HepG2 (cell line): ENCODE results near the gene TNFRSF6B.

Experiments
- BRF2 ChIP-seq: sonication (generic); formaldehyde crosslinking; IDR thresholded peaks from 2 replicates; pipeline ENCODE4 v1.8.1; 2022; ENCODE audit warnings: mild to moderate bottlenecking, missing genetic modification reagents
- CEBPB ChIP-seq: IDR thresholded peaks from 2 replicates; pipeline ENCODE4 v1.6.1; 2011; ENCODE audit warnings: low read depth, low read length, improper control_type of control experiment, borderline replicate concordance
- CTCF ChIP-seq: sonication (generic); formaldehyde crosslinking; IDR thresholded peaks from 2 replicates; pipeline ENCODE4 v1.5.0; 2020; ENCODE audit warnings: mild to moderate bottlenecking, missing genetic modification reagents, moderate library complexity
- ETV6 ChIP-seq: sonication (generic); formaldehyde crosslinking; conservative IDR thresholded peaks from 2 replicates; pipeline ENCODE4 v1.4.0; 2020; ENCODE audit warnings: missing genetic modification reagents
- EZH2 ChIP-seq: conservative IDR thresholded peaks from 2 replicates; pipeline ENCODE4 v1.6.1; 2012; ENCODE audit warnings: mild to moderate bottlenecking, low read depth, low read length, moderate library complexity
- HMGXB4 ChIP-seq, 2 experiments: sonication (generic) in 1 of 2; formaldehyde crosslinking in 1 of 2; IDR thresholded peaks; 2 replicates each; pipeline versions ENCODE4 v1.4.0 to v1.6.1; 2018 to 2020; ENCODE audit warnings: missing genetic modification reagents in 2 of 2, borderline replicate concordance in 1 of 2, low read depth in 1 of 2, mild to moderate bottlenecking in 1 of 2, missing biosample characterization in 1 of 2
- MYC ChIP-seq: sonication (generic); formaldehyde crosslinking; IDR thresholded peaks from 2 replicates; pipeline ENCODE4 v1.9.0; 2021; ENCODE audit warnings: missing genetic modification reagents, borderline replicate concordance
- POGK ChIP-seq: sonication (generic); formaldehyde crosslinking; conservative IDR thresholded peaks from 2 replicates; pipeline ENCODE4 v1.8.0; 2022; ENCODE audit warnings: mild to moderate bottlenecking, moderate library complexity, missing genetic modification reagents
- POLR2A ChIP-seq, 2 experiments: IDR thresholded peaks; 2 replicates each; pipeline ENCODE4 v1.6.1; 2011; ENCODE audit warnings: low read depth in 2 of 2, low read length in 2 of 2, mild to moderate bottlenecking in 1 of 2, moderate library complexity in 1 of 2; ENCODE audit not compliant: insufficient read depth in 1 of 2
- ZNF354B ChIP-seq: sonication (generic); formaldehyde crosslinking; IDR thresholded peaks from 2 replicates; pipeline ENCODE4 v1.8.0; 2022; ENCODE audit warnings: mild to moderate bottlenecking, missing genetic modification reagents
- ZNF382 ChIP-seq: sonication (generic); formaldehyde crosslinking; IDR thresholded peaks from 2 replicates; pipeline ENCODE4 v1.5.0; 2020; ENCODE audit warnings: missing genetic modification reagents, mild to moderate bottlenecking, borderline replicate concordance
- ZNF687 ChIP-seq: sonication (generic); formaldehyde crosslinking; IDR thresholded peaks from 2 replicates; pipeline ENCODE4 v1.5.1; 2020; ENCODE audit warnings: mild to moderate bottlenecking, missing genetic modification reagents, moderate library complexity

GRCh38 chr20:63734111-63734945 is 37.9 kb downstream of the TNFRSF6B start:
- TF ChIP-seq POLR2A (IDR thresholded peaks at IDR 0.05; ENCODE audit: insufficient read depth in 1 of 2, low read depth in 2 of 2, low read length in 2 of 2) = peak in 1 of 2 experiments; percentile 29; a peak in 2 of 4 replicates
- no peak for TF ChIP-seq ZNF382
- TF ChIP-seq BRF2 (CRISPR knock-in tag) = no peak
- no peak for TF ChIP-seq CTCF
- no peak for TF ChIP-seq POGK
- no peak for TF ChIP-seq CEBPB
- TF ChIP-seq ETV6 (CRISPR knock-in tag) = no peak
- TF ChIP-seq ZNF687 (CRISPR knock-in tag) = peak; percentile 77
- no peak for TF ChIP-seq EZH2
- TF ChIP-seq MYC = no peak; the same call in 1 of the 2 replicates
- no peak for TF ChIP-seq ZNF354B (CRISPR knock-in tag)
- no peak for TF ChIP-seq HMGXB4 (CRISPR knock-in tag; IDR thresholded peaks at IDR 0.05; ENCODE audit: borderline replicate concordance in 1 of 2, low read depth in 1 of 2)
